Measurements from ENCODE around the gene CST3. TPM values are rescaled to one million over a fixed set of nuclear protein-coding genes. Genes with fewer than 3 reads are reported as not detected.

Gene CST3
- total and polyA plus RNA-seq, 10 of the 15 experiments (the other 5 are each of a cell fraction or from before 2014, with no cell fraction given): 11.8 to 127 (median 57.8) TPM

DNA sequence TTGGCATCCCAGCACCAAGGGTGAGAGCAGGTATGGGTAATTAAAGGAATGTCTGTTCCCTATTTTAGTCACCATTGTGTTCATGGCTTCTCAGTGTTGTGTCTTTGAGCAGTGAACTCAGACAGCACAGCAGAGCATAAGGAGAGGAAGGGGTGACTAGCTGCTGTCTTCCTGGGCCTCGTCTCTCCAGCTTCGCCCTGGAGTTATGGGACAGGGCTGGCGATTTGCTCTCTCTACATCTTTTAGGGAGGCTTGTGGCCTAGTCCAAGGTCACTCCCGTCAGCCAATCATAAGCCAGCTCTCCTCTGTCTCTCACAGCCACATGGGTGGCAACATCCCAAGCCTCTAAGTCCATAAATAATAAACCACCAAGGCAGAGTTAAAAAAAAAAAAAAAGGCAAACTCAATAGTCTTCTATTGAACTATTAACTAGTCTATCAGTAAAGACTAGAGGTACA, 7.3 kb downstream of the CST3 start:
- H3K27ac ChIP-seq (ENCODE audit: control insufficient read depth, insufficient read depth): no peak overlapping the region
- 52% methylated on average over 4 of the region's 4 CpGs for WGBS (ENCODE audit: insufficient coverage, insufficient replicate concordance, low lambda C conversion rate, missing lambda C conversion rate)
- TF ChIP-seq, protein P1, sequence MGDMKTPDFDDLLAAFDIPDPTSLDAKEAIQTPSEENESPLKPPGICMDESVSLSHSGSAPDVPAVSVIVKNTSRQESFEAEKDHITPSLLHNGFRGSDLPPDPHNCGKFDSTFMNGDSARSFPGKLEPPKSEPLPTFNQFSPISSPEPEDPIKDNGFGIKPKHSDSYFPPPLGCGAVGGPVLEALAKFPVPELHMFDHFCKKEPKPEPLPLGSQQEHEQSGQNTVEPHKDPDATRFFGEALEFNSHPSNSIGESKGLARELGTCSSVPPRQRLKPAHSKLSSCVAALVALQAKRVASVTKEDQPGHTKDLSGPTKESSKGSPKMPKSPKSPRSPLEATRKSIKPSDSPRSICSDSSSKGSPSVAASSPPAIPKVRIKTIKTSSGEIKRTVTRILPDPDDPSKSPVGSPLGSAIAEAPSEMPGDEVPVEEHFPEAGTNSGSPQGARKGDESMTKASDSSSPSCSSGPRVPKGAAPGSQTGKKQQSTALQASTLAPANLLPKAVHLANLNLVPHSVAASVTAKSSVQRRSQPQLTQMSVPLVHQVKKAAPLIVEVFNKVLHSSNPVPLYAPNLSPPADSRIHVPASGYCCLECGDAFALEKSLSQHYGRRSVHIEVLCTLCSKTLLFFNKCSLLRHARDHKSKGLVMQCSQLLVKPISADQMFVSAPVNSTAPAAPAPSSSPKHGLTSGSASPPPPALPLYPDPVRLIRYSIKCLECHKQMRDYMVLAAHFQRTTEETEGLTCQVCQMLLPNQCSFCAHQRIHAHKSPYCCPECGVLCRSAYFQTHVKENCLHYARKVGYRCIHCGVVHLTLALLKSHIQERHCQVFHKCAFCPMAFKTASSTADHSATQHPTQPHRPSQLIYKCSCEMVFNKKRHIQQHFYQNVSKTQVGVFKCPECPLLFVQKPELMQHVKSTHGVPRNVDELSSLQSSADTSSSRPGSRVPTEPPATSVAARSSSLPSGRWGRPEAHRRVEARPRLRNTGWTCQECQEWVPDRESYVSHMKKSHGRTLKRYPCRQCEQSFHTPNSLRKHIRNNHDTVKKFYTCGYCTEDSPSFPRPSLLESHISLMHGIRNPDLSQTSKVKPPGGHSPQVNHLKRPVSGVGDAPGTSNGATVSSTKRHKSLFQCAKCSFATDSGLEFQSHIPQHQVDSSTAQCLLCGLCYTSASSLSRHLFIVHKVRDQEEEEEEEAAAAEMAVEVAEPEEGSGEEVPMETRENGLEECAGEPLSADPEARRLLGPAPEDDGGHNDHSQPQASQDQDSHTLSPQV (IDR thresholded peaks at IDR 0.05): no peak
- TF ChIP-seq ZZZ3 (IDR thresholded peaks at IDR 0.05; ENCODE audit: control insufficient read depth, insufficient read length, low read depth): no peak
- TF ChIP-seq TCF12 (IDR thresholded peaks at IDR 0.05; ENCODE audit: low read depth, low read length): no peak
- TF ChIP-seq CHD1 (IDR thresholded peaks at IDR 0.05; ENCODE audit: low read depth, low read length): no peak
- no peak for TF ChIP-seq SUPT20H (IDR thresholded peaks at IDR 0.05; ENCODE audit: borderline replicate concordance, control insufficient read depth, low read depth, low read length)
- no peak for TF ChIP-seq EP300 (IDR thresholded peaks at IDR 0.05; ENCODE audit: borderline replicate concordance in 1 of 2, control insufficient read depth in 1 of 2, low read depth in 2 of 2, low read length in 2 of 2)
- no peak for TF ChIP-seq ZNF384 (IDR thresholded peaks at IDR 0.05; ENCODE audit: borderline replicate concordance, low read depth, low read length)
- TF ChIP-seq CHD2 (IDR thresholded peaks at IDR 0.05; ENCODE audit: borderline replicate concordance, low read depth, low read length): no peak
- no peak for TF ChIP-seq BHLHE40 (IDR thresholded peaks at IDR 0.05; ENCODE audit: borderline replicate concordance in 1 of 2, low read depth in 2 of 2, low read length in 1 of 2)
- TF ChIP-seq, protein P2, sequence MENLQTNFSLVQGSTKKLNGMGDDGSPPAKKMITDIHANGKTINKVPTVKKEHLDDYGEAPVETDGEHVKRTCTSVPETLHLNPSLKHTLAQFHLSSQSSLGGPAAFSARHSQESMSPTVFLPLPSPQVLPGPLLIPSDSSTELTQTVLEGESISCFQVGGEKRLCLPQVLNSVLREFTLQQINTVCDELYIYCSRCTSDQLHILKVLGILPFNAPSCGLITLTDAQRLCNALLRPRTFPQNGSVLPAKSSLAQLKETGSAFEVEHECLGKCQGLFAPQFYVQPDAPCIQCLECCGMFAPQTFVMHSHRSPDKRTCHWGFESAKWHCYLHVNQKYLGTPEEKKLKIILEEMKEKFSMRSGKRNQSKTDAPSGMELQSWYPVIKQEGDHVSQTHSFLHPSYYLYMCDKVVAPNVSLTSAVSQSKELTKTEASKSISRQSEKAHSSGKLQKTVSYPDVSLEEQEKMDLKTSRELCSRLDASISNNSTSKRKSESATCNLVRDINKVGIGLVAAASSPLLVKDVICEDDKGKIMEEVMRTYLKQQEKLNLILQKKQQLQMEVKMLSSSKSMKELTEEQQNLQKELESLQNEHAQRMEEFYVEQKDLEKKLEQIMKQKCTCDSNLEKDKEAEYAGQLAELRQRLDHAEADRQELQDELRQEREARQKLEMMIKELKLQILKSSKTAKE (IDR thresholded peaks at IDR 0.05; ENCODE audit: low read depth, poor library complexity, severe bottlenecking): no peak
- TF ChIP-seq MTA3 (IDR thresholded peaks at IDR 0.05; ENCODE audit: borderline replicate concordance, low read length): no peak
- no peak for TF ChIP-seq STAT3 (IDR thresholded peaks at IDR 0.05; ENCODE audit: low read depth, low read length)
- TF ChIP-seq ZNF622 (IDR thresholded peaks at IDR 0.05): no peak
- no peak for TF ChIP-seq CEBPB (IDR thresholded peaks at IDR 0.05; ENCODE audit: borderline replicate concordance in 1 of 2, low read depth in 2 of 2, low read length in 2 of 2)
- ChIA-PET POLR2A (no interaction called here), CTCF (no interaction called here), SMC1A (ENCODE audit: uncharacterized antibody, unreplicated experiment) (no interaction called here), RAD21 (ENCODE audit: unreplicated experiment) (no interaction called here)
- no peaks in the 10 kb centered on the region for H3K9me3 ChIP-seq (replicated peaks; ENCODE audit: control insufficient read depth, insufficient read depth, low read length)
- H3K4me2 ChIP-seq (ENCODE audit: control insufficient read depth, insufficient read depth): no peak overlapping the region
- H3K4me3 ChIP-seq: no peak overlapping the region
- in situ Hi-C loops (cut with MboI): no loop called here
- no peak overlapping the region for H3K9ac ChIP-seq (ENCODE audit: control insufficient read depth, insufficient read depth, low read length)
- H3K36me3 ChIP-seq (ENCODE audit: control insufficient read depth in 2 of 2, insufficient read depth in 2 of 2, low read length in 1 of 2): no peaks in the 10 kb centered on the region; a peak in 1 of 4 replicates
- no peak for ATAC-seq
- intact Hi-C loops (cut with micrococcal nuclease; ENCODE audit: unreplicated experiment): no loop called here
- H2AFZ ChIP-seq (ENCODE audit: control insufficient read depth, low read depth, low read length): no peak overlapping the region
- no peaks in the 10 kb centered on the region for H3K79me2 ChIP-seq (ENCODE audit: control insufficient read depth, insufficient read depth, low read length)
- no peak for DNase-seq (ENCODE audit: low read depth, low spot score)
- BruUV-seq (replicated peaks): no TSS peak
- no peaks in the 10 kb centered on the region for H3K27me3 ChIP-seq (replicated peaks in 1 of 2; ENCODE audit: control insufficient read depth in 2 of 2, insufficient read depth in 2 of 2, low read length in 1 of 2)
- H3K4me1 ChIP-seq (ENCODE audit: control insufficient read depth, insufficient read depth, low read length): peaks cover 16% of the 10 kb centered on the region
- no peak for FAIRE-seq
- no peaks in the 10 kb centered on the region; the same call in 1 of the 2 replicates for H4K20me1 ChIP-seq (ENCODE audit: control insufficient read depth, insufficient read depth)

Data from GM12878 (cell line).